ENCODE results near the gene ITGAE. TPM values are rescaled to one million over a fixed set of nuclear protein-coding genes. Genes with fewer than 3 reads are reported as not detected.

Gene ITGAE
- total RNA-seq, 1 donor from 2014 or later: 15.8 TPM

GRCh38 chr17:3669085-3669347 lies 132.0 kb downstream of the ITGAE start:
- Histone ChIP-seq H3K36me3 (peaks cover 8 to 10% of the 10 kb centered on the region in 2 donors), H3K4me1 (peaks cover 12 to 16% of the 10 kb centered on the region in 2 donors), H3K4me3 (peak overlapping the region; percentile 86 to 99), H3K27ac (peak overlapping the region; percentile 97 to 98), H3K9me3 (no peaks in the 10 kb centered on the region), H3K27me3 (no peaks in the 10 kb centered on the region)
- intact Hi-C loops (cut with DNase I): loop anchor here (10.0 kb wide), 3 partner anchors 176 to 1274 kb away; partner anchors contain the start of gene NCBP3
- no peak for TF ChIP-seq CTCF (IDR thresholded peaks at IDR 0.05)
- DNase-seq (ENCODE audit: low spot score in 2 of 2): no peak

GRCh38 chr17:3668279-3669084 lies 132.5 kb downstream of the ITGAE start, which contains the start of the genes EMC6 and TAX1BP3:
TSS of gene EMC6 (plus strand) at chr17:3668812. CDS start at chr17:3669147, 335 bp downstream.
TSS of gene TAX1BP3 (minus strand) at chr17:3668578. CDS start at chr17:3668526, 52 bp downstream.
- Histone ChIP-seq H3K4me3 (peak within 1 kb of the TSS; percentile 86 to 99), H3K27ac (peak within 1 kb of the TSS; percentile 97 to 98), H3K27me3 (no peaks in the 10 kb centered on the region), H3K9me3 (no peaks in the 10 kb centered on the region), H3K36me3 (peaks cover 14 to 16% of the 10 kb centered on the region in 2 donors), H3K4me1 (peaks cover 12 to 16% of the 10 kb centered on the region in 2 donors)
- DNase-seq (ENCODE audit: low spot score in 2 of 2): peak; percentile 93 to 99
- no peak for TF ChIP-seq CTCF (IDR thresholded peaks at IDR 0.05)
- intact Hi-C loops (cut with DNase I): loop anchor here (1.0 to 10.0 kb wide), 5 partner anchors 32 to 1274 kb away; partner anchors contain the start of genes CTNS, HASPIN, NCBP3 and SHPK

- peaks cover 12 to 16% of the 10 kb centered on the region in 2 donors for H3K4me1 ChIP-seq
- peak; percentile 41 to 94 for DNase-seq (ENCODE audit: low spot score in 2 of 2)
- H3K4me3 ChIP-seq: peak overlapping the region; percentile 86 to 99
- H3K27me3 ChIP-seq: no peaks in the 10 kb centered on the region
- TF ChIP-seq CTCF (IDR thresholded peaks at IDR 0.05): peak in 1 of 3 experiments; percentile 3
- intact Hi-C loops (cut with DNase I): loop anchor here (1.0 to 10.0 kb wide), 5 partner anchors 31 to 1273 kb away; partner anchors contain the start of genes CTNS, HASPIN, NCBP3 and SHPK
- H3K27ac ChIP-seq: peak overlapping the region; percentile 97 to 98
- no peaks in the 10 kb centered on the region for H3K9me3 ChIP-seq
- H3K36me3 ChIP-seq: peaks cover 22% of the 10 kb centered on the region in 2 donors
These were observed 133.4 kb downstream of the ITGAE start for GRCh38 chr17:3667366-3668278.

GRCh38 chr17:3666516-3666915 lies 134.5 kb downstream of the ITGAE start:
- peaks cover 22 to 32% of the 10 kb centered on the region in 2 donors for H3K36me3 ChIP-seq
- intact Hi-C loops (cut with DNase I): loop anchor here (10.0 kb wide), 3 partner anchors 178 to 1272 kb away; partner anchors contain the start of gene NCBP3
- H3K27me3 ChIP-seq: no peaks in the 10 kb centered on the region
- TF ChIP-seq CTCF (IDR thresholded peaks at IDR 0.05): no peak
- no peak for DNase-seq (ENCODE audit: low spot score in 2 of 2)
- peak overlapping the region in 1 of 2 donors; percentile 99 for H3K4me3 ChIP-seq
- H3K4me1 ChIP-seq: peaks cover 12 to 16% of the 10 kb centered on the region in 2 donors
- peak overlapping the region in 1 of 2 donors; percentile 98 for H3K27ac ChIP-seq
- H3K9me3 ChIP-seq: no peaks in the 10 kb centered on the region

- intact Hi-C loops (cut with DNase I): loop anchor here (10.0 kb wide), 3 partner anchors 179 to 1271 kb away; partner anchors contain the start of gene NCBP3
- Histone ChIP-seq H3K9me3 (no peaks in the 10 kb centered on the region), H3K27ac (no peak overlapping the region), H3K4me3 (no peak overlapping the region), H3K27me3 (no peaks in the 10 kb centered on the region), H3K36me3 (peaks cover 22 to 35% of the 10 kb centered on the region in 2 donors), H3K4me1 (peaks cover 12 to 16% of the 10 kb centered on the region in 2 donors)
- TF ChIP-seq CTCF (IDR thresholded peaks at IDR 0.05): no peak
- DNase-seq (ENCODE audit: low spot score in 2 of 2): no peak
These were observed 135.2 kb downstream of the ITGAE start for GRCh38 chr17:3665834-3666233.
